ENCODE measurements around the gene DEF6. TPM values are rescaled to one million over a fixed set of nuclear protein-coding genes. Genes with fewer than 3 reads are reported as not detected.

Gene DEF6
- total RNA-seq, 1 experiment from 2014 or later = 37.3 TPM

GRCh38 chr6:35295036-35295435 is 2.6 kb upstream of the DEF6 start:
- ATAC-seq (no peak), DNase-seq (no peak)
- H3K4me2 ChIP-seq (ENCODE audit: low read length) = no peak overlapping the region
- TF ChIP-seq EZH2 (IDR thresholded peaks at IDR 0.05; ENCODE audit: low read length, unreplicated experiment) (no peak), EZH2phosphoT487 (IDR thresholded peaks at IDR 0.05; ENCODE audit: borderline replicate concordance, low read length) (no peak), CTCF (conservative IDR thresholded peaks at IDR 0.05; ENCODE audit: low read depth, low read length) (no peak)
- POLR2A ChIA-PET (ENCODE audit: unreplicated experiment) = no interaction called here
- no peaks in the 10 kb centered on the region for H3K27me3 ChIP-seq (ENCODE audit: low read length)
- H3K9me2 ChIP-seq (replicated peaks; ENCODE audit: low read length) = no peaks in the 10 kb centered on the region
- H3K79me2 ChIP-seq (ENCODE audit: low read length) = peaks cover 19% of the 10 kb centered on the region
- no peaks in the 10 kb centered on the region for H4K20me1 ChIP-seq (ENCODE audit: low read length)
- H3K27ac ChIP-seq (ENCODE audit: low read length) = no peak overlapping the region
- no peaks in the 10 kb centered on the region; the same call in 1 of the 2 replicates for H3K36me3 ChIP-seq (ENCODE audit: low read depth, low read length)
- H3K4me3 ChIP-seq (ENCODE audit: low read length) = no peak overlapping the region
- CTCF ChIA-PET = interaction anchor here (0.8 kb wide), 1 partner anchor 105 kb away, joined by 3 read pairs; no protein-coding TSS in a partner anchor
- no peak overlapping the region for H3K9ac ChIP-seq (ENCODE audit: low read length)
- intact Hi-C loops (cut with micrococcal nuclease) = no loop called here
- no peak overlapping the region for H2AFZ ChIP-seq (ENCODE audit: low read length)
- H3F3A ChIP-seq (ENCODE audit: low read length, unreplicated experiment) = no peaks in the 10 kb centered on the region
- no peaks in the 10 kb centered on the region for H3K9me3 ChIP-seq (ENCODE audit: low read length)
- peaks cover 18% of the 10 kb centered on the region for H3K4me1 ChIP-seq (ENCODE audit: insufficient read depth, low read length)
- BruUV-seq (replicated peaks) = no TSS peak

- ATAC-seq = no peak
- H3K9me2 ChIP-seq (replicated peaks; ENCODE audit: low read length) = no peaks in the 10 kb centered on the region
- TF ChIP-seq EZH2 (IDR thresholded peaks at IDR 0.05; ENCODE audit: low read length, unreplicated experiment) (no peak), CTCF (conservative IDR thresholded peaks at IDR 0.05; ENCODE audit: low read depth, low read length) (no peak), EZH2phosphoT487 (IDR thresholded peaks at IDR 0.05; ENCODE audit: borderline replicate concordance, low read length) (no peak)
- DNase-seq = no peak
- H3K27ac ChIP-seq (ENCODE audit: low read length) = no peak overlapping the region
- BruUV-seq (replicated peaks) = no TSS peak
- POLR2A ChIA-PET (ENCODE audit: unreplicated experiment) = no interaction called here
- no peak overlapping the region for H2AFZ ChIP-seq (ENCODE audit: low read length)
- H3K9ac ChIP-seq (ENCODE audit: low read length) = no peak overlapping the region
- H3K27me3 ChIP-seq (ENCODE audit: low read length) = no peaks in the 10 kb centered on the region
- H4K20me1 ChIP-seq (ENCODE audit: low read length) = no peaks in the 10 kb centered on the region
- H3K4me2 ChIP-seq (ENCODE audit: low read length) = no peak overlapping the region
- no peak overlapping the region for H3K4me3 ChIP-seq (ENCODE audit: low read length)
- peaks cover 18% of the 10 kb centered on the region for H3K4me1 ChIP-seq (ENCODE audit: insufficient read depth, low read length)
- intact Hi-C loops (cut with micrococcal nuclease) = no loop called here
- no peaks in the 10 kb centered on the region; the same call in 1 of the 2 replicates for H3K36me3 ChIP-seq (ENCODE audit: low read depth, low read length)
- H3F3A ChIP-seq (ENCODE audit: low read length, unreplicated experiment) = no peaks in the 10 kb centered on the region
- no peaks in the 10 kb centered on the region for H3K9me3 ChIP-seq (ENCODE audit: low read length)
- CTCF ChIA-PET = interaction anchor here (0.7 to 0.8 kb wide), 2 partner anchors 32 to 105 kb away, joined by 3 read pairs; no protein-coding TSS in a partner anchor
- peaks cover 19% of the 10 kb centered on the region for H3K79me2 ChIP-seq (ENCODE audit: low read length)
Measured at GRCh38 chr6:35295521-35296315, 1.9 kb upstream of the DEF6 start.

All from PC-3 (cell line).